Brain pericyte (primary cell): ENCODE results near the gene NNT.
"Not testable (repeated sequence)": the region's sequence is repeated elsewhere in the genome, so short reads cannot be mapped to it uniquely, and the experiment has no call there.

Experiments
- DNase-seq: peaks from one replicate; pipeline ENCODE4 v3.0.0-alpha.2; 2012; ENCODE audit warnings: low read depth, low spot score

Gene NNT

GRCh38 chr5:43582082-43583005, 20.6 kb upstream of the NNT start:
- no peak for DNase-seq

- DNase-seq, result no peak
Observed at GRCh38 chr5:43583724-43584123, 19.3 kb upstream of the NNT start.

GRCh38 chr5:43584166-43584699, 18.7 kb upstream of the NNT start:
- no peak for DNase-seq

- no peak for DNase-seq
Observed at GRCh38 chr5:43588842-43589241, 14.1 kb upstream of the NNT start.

GRCh38 chr5:43589310-43589709, 13.7 kb upstream of the NNT start:
- no peak for DNase-seq

GRCh38 chr5:43590700-43591099, 12.3 kb upstream of the NNT start:
- no peak for DNase-seq

GRCh38 chr5:43592363-43592762, 10.6 kb upstream of the NNT start:
- no peak for DNase-seq

GRCh38 chr5:43598927-43599326, 4.1 kb upstream of the NNT start:
- not testable (repeated sequence) for DNase-seq

- DNase-seq, result no peak
Observed at GRCh38 chr5:43601454-43602260, 1.3 kb upstream of the NNT start.

- DNase-seq, result no peak
Observed at GRCh38 chr5:43603344-43604217, 601 bp downstream of the NNT start.

- no peak for DNase-seq
Observed at GRCh38 chr5:43604699-43605098, 1.7 kb downstream of the NNT start.

- no peak for DNase-seq
Observed at GRCh38 chr5:43606351-43606750, 3.4 kb downstream of the NNT start.

GRCh38 chr5:43608406-43608805, 5.4 kb downstream of the NNT start:
- DNase-seq, result no peak

- no peak for DNase-seq
Observed at GRCh38 chr5:43609752-43610151, 6.8 kb downstream of the NNT start.

GRCh38 chr5:43613370-43613769, 10.4 kb downstream of the NNT start:
- no peak for DNase-seq

- no peak for DNase-seq
Observed at GRCh38 chr5:43615445-43616184, 12.6 kb downstream of the NNT start.

GRCh38 chr5:43616535-43616934, 13.6 kb downstream of the NNT start:
- DNase-seq, result no peak

- DNase-seq, result no peak
Observed at GRCh38 chr5:43619380-43619779, 16.4 kb downstream of the NNT start.

- DNase-seq, result no peak
Observed at GRCh38 chr5:43619911-43620310, 16.9 kb downstream of the NNT start.

- no peak for DNase-seq
Observed at GRCh38 chr5:43620944-43621505, 18.0 kb downstream of the NNT start.
